K562 treated with DMSO at 1 percent for 24 hours (cell line): ENCODE data around the gene ITPKA. TPM values are rescaled to one million over a fixed set of nuclear protein-coding genes. Genes with fewer than 3 reads are reported as not detected.

ENCODE experiments used
- total RNA-seq: library from RNA; unstranded; fragments of 300-600 nt; gene quantifications from 2 replicates; pipeline ENCODE4 v1.2.3, GENCODE V29; 2022; ENCODE audit warnings: low read depth; ENCODE audit not compliant: insufficient read depth

The ITPKA gene
- 76.6 and 89.7 TPM in 2 replicates for total RNA-seq

DNA sequence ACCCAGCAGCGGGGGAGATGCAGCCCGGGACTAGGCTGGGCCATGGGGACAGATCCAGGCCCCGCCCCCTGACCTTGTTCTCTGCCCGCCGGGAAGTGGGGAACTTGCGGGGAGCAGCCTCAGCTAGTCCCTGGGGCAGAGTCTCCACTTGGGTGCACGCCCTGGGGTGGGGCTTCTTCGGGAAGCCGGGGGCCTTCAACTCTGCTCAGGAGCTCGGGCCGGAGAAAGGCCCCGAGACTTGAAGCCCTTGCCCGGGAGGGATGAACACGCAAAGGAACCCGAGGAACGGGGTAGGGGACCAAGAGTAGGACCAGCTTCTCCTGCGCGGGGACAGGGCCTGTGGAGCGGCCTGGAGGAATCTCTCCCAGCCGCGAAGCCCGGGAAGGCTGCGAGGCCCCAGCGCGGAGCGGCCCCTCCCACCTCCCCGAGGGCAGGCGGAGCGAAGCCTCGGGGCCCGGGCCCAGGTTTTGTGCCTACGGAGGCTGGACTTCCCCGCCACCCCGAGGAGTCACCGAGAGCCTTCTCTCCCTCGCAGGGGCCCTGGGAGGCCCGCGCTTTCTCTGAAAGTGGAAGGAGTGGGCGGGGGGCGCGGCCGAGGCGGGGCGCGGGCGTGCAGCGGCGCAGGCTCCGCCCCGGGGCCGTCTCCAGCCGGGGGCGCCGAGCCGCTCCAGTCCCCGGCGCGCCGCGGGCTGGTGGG lies at the start of gene ITPKA:
Gene ITPKA, plus strand, starts transcription at position 670 of the 697 bp plus-strand sequence. CDS start 54 bp downstream, outside the sequence.

DNA sequence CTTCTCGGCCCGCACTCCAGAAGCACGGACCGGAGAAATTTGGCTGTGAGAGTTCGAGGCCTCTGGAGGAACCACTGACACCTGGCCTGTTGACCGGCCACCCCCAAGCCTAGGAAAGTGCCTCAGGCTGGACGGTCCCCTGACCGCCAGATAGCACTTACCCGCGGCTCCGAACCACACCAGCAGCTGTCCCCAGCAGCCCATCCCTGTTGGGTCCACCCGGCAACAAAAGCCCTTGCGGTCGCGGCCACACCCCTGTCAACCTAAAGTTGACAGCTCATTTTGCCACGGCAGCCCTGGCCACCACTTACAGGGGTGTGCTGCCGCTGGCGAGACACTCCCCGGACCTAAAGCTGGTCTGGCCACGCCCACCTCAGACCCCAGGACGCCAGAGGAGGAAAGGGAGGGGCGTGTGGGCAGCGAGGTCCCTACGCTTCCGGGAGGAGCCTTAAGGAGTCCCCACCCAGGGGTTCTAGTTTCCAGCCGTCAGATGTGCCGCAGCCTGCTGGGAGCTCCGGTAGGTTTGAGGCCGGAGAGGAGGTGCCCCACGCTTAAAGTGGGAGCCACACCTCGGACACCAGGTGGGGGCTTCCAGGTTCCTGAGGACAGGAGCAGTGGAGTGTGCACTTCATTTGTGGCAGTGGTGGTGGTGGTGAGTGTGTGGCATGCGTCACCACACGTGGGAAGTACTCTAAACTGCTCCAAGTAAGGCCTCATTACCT lies 20.0 kb downstream of the ITPKA start, which contains the start of gene LTK:
Gene LTK, minus strand, starts transcription at position 322 of the 722 bp plus-strand sequence. Its CDS starts 118 bp downstream, at position 204.

Other genes starting within 250 kb of the ITPKA start
- 68.3 and 69.8 TPM in 2 replicates for gene OIP5, start 161.3 kb upstream of the ITPKA start, total RNA-seq
- 119 TPM in 2 replicates for gene NUSAP1, start 161.0 kb upstream of the ITPKA start, total RNA-seq
- gene NDUFAF1, start 91.4 kb upstream of the ITPKA start, total RNA-seq: 16.2 and 24.8 TPM in 2 replicates
- gene RTF1, start 76.8 kb upstream of the ITPKA start, total RNA-seq: 27.8 and 31.3 TPM in 2 replicates
- 13.8 and 15.9 TPM in 2 replicates for gene LTK, start 20.0 kb downstream of the ITPKA start, total RNA-seq
- gene RPAP1, start 50.4 kb downstream of the ITPKA start, total RNA-seq: 35.6 and 39.9 TPM in 2 replicates
- 13.9 and 20.7 TPM in 2 replicates for gene TYRO3, start 65.3 kb downstream of the ITPKA start, total RNA-seq
- gene MGA, start 166.5 kb downstream of the ITPKA start, total RNA-seq: 7.4 and 8.1 TPM in 2 replicates